Ishikawa (cell line): Measurements from ENCODE around the gene OR2F1.

ENCODE experiments used
- CEBPB ChIP-seq: IDR thresholded peaks from 2 replicates; pipeline ENCODE4 v1.6.1; 2012
- CREB1 ChIP-seq: IDR thresholded peaks from 2 replicates; pipeline ENCODE4 v1.6.1; 2012; ENCODE audit warnings: low read depth
- EGR1 ChIP-seq: IDR thresholded peaks from 2 replicates; pipeline ENCODE4 v1.6.1; 2012
- EP300 ChIP-seq: IDR thresholded peaks from 2 replicates; pipeline ENCODE4 v1.6.1; 2012; ENCODE audit warnings: borderline replicate concordance
- FOXM1 ChIP-seq: IDR thresholded peaks from 2 replicates; pipeline ENCODE4 v1.6.1; 2012; ENCODE audit warnings: low read depth, borderline replicate concordance
- MAX ChIP-seq: IDR thresholded peaks from 2 replicates; pipeline ENCODE4 v1.6.1; 2012
- NFIC ChIP-seq: IDR thresholded peaks from 2 replicates; pipeline ENCODE4 v1.6.1; 2012
- RAD21 ChIP-seq: IDR thresholded peaks from 2 replicates; pipeline ENCODE4 v1.6.1; 2012; ENCODE audit warnings: low read depth
- REST ChIP-seq: IDR thresholded peaks from 2 replicates; pipeline ENCODE4 v1.6.1; 2012; ENCODE audit warnings: low read depth, mild to moderate bottlenecking
- TAF1 ChIP-seq: IDR thresholded peaks from 2 replicates; pipeline ENCODE4 v1.6.1; 2012; ENCODE audit warnings: low read depth, mild to moderate bottlenecking
- TCF12 ChIP-seq: IDR thresholded peaks from 2 replicates; pipeline ENCODE4 v1.6.1; 2012; ENCODE audit warnings: low read depth
- TEAD4 ChIP-seq: IDR thresholded peaks from 2 replicates; pipeline ENCODE4 v1.6.1; 2012
- USF1 ChIP-seq: IDR thresholded peaks from 2 replicates; pipeline ENCODE4 v1.6.1; 2012
- YY1 ChIP-seq: IDR thresholded peaks from 2 replicates; pipeline ENCODE4 v1.6.1; 2012; ENCODE audit warnings: low read depth
- ZBTB7A ChIP-seq: IDR thresholded peaks from 2 replicates; pipeline ENCODE4 v1.6.1; 2012; ENCODE audit warnings: low read depth

The OR2F1 gene

GRCh38 chr7:144006692-144007042 lies 52.0 kb downstream of the OR2F1 start:
- TF ChIP-seq YY1 (no peak), NFIC (no peak), FOXM1 (no peak), TCF12 (no peak), CREB1 (no peak), TAF1 (no peak), RAD21 (no peak), ZBTB7A (no peak), REST (no peak), EGR1 (no peak), EP300 (no peak), USF1 (no peak), TEAD4 (no peak), MAX (no peak), CEBPB (no peak)

DNA sequence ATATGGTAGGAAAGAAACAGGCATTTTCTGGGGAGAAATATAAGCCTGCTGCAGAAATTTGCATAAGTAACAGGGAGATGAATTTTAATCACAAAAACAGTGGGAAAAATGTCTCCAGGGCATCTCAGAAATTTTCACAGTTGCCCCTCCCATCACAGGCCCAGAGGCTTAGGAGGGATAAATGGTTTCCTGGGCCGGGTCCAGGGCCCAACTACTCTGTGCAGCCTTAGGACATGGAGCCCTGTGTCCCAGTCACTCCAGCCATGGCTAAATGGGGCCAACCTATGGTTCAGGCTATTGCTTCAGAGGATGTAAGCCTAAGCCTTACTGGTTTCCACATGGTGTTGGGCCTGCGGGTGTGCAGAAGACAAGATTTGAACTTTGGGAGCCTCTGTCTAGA lies 54.7 kb downstream of the OR2F1 start:
- no peak for TF ChIP-seq NFIC
- no peak for TF ChIP-seq EP300

GRCh38 chr7:144011458-144012230 lies 57.0 kb downstream of the OR2F1 start:
- TF ChIP-seq USF1 (no peak), NFIC (no peak), ZBTB7A (no peak), MAX (no peak), CEBPB (no peak), TEAD4 (no peak), REST (no peak), YY1 (no peak), TAF1 (no peak), EP300 (no peak), EGR1 (no peak), RAD21 (no peak), TCF12 (no peak), CREB1 (no peak), FOXM1 (no peak)
